ENCODE data around the gene RPL7A.
A peak's percentile ranks its signal among the peaks of the same experiment; 100 is the strongest.
"Not testable (repeated sequence)": the region's sequence is repeated elsewhere in the genome, so short reads cannot be mapped to it uniquely, and the experiment has no call there.

The RPL7A gene

DNA sequence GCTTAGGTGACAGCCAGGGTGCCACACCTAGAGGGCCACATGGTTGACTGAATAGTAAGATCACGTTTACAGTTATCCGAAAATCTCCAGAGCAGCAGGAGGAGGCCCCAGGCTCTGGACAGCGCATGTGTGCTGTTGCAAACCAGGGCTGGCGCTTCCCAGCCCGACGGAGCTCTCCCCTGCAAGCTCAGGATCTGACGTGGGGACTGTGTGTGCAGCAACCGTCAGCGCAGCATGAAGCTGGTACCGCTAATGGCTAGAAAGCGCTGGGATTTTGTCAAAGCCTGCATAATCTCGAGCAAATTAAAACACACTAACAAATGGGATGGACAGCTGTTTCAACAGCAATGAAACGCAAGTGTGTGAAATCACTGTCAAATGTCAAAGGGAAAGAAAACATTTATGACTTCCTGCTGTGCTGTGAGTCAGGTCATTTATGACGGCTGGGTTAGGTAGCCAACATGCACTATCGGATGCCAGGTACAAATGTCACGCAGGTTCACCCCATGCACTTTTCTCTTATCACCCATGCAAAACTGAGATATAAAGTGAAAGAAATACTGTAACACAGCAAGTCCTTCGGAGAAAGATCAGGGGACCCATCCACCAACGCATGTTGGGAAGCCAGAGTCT lies 20.3 kb downstream of the RPL7A start:
- no peak for DNase-seq (ENCODE audit: low read depth in 2 of 2)

DNA sequence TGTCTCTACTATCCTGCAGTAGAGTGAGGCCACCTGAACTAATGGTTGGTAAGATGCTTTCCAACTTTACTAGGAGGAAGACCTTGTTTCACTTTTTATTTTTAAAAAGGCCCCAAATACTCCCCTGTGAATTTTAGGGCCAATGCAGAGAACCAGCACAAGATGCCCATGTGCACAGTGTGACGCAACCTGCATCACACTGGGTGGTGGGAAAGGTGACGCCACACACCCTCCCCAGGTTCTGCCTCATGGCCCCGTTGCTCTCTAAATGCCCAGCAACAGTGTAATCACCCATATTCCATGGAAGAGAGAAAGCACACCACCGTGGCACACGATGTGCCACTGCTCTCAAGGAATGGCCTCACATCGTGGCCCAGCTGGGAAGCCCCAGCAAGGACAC lies 21.4 kb downstream of the RPL7A start:
- DNase-seq (ENCODE audit: low read depth in 2 of 2): no peak

DNA sequence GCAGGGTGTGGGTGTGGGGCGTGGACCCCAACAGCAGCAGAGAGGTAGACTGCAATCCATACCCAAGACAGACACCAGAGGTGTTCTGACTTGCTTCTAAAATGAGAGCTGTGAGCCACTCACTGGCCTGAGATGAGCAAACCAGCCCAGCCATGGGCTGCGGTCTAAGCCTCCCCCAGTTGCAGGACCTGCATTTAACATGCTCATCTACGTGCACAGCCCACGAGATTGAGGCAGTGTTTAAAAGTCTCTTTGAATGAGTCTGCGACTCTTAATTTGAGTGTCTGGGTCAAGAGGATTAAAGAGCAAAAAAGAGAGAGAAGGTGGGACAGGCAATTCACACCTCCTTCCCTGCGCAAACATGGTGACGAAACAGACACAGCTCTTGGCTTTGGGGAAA lies 21.9 kb downstream of the RPL7A start:
- DNase-seq (ENCODE audit: low read depth in 2 of 2): no peak

DNA sequence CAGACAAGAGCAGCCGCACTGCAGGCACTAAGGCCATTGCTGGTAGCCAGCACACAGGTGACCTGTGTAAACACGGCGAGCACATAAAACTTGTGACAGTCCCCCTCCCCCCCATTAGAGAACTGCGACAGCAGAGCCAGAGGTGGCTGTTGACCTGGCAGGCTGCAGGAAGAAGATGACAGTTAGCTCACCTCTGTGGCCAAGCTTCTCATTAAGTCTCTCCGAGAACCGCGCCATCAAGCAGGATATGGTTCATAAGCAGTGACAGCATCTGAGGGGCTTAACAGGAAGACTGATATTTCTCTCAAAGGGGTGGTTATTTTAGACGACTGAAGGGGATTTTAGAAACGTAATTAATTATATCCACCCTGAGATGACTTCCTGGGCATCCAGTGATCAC lies 22.7 kb downstream of the RPL7A start:
- no peak for DNase-seq (ENCODE audit: low read depth in 2 of 2)

DNA sequence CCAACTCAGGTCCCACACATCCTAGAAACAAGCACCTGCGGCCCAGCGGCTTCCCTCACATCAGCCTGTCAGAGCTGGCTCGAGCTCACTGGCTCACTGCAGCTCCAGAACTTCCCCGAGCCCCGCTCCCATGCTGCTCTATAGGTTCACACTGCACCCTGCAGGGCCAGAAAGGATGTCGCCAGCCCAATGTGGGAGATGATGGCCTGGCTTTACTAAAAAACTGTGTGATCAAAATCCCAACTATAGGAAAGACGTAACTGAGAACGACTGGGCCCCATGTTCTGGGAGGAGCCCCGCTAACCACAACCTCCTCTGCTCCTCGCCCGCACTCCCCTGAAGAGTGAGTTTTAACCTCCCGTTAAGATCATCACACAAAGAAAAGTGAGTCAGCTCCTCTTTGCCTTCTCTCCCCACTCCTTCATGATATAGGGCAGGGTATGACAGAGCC lies 23.3 kb downstream of the RPL7A start:
- DNase-seq (ENCODE audit: low read depth in 2 of 2): peak; percentile 56 to 65

DNA sequence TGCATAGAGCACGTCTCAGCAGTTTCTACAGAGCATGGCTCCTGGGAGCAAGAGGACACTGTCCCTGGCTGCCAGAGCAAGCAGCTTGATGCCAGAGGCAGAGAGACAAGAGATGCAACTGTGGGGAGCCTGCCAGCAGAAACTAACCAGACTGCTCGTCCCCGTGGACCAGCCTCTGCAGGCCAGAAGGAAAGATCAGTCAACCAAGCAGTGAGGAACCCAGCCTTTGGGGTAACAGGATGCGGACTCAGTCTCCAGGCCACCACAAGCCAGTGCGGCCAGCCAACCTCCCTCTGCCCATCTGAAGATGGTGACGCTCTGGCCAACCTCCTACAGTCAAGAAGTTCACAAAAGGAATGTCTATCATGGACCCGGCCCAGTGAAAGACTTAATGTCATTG lies 24.1 kb downstream of the RPL7A start:
- DNase-seq (ENCODE audit: low read depth in 2 of 2): no peak

DNA sequence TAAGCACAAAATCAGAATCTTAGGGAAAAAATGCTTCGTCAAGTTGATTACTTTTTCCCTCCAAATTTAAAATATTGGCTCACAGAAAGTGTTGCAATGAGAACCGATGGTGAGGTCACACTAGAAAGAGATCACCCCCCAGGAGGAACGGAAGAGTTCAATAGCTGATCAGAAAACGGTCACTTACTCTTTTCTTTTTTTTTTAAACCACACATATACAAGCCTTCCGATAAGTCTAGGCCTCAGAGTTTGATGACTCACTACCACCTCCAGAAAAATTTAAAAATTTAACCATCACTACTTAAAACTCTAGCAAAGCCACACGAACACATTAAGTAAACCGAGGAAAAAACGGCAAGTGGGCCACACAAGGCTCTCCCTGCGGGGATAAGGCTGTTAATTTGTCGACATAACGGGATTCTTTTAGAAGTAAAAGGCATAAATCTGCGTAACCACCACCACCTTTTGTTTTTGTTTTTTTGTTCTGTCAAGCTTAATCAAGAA lies 26.6 kb downstream of the RPL7A start:
- DNase-seq (ENCODE audit: low read depth in 2 of 2): no peak

DNA sequence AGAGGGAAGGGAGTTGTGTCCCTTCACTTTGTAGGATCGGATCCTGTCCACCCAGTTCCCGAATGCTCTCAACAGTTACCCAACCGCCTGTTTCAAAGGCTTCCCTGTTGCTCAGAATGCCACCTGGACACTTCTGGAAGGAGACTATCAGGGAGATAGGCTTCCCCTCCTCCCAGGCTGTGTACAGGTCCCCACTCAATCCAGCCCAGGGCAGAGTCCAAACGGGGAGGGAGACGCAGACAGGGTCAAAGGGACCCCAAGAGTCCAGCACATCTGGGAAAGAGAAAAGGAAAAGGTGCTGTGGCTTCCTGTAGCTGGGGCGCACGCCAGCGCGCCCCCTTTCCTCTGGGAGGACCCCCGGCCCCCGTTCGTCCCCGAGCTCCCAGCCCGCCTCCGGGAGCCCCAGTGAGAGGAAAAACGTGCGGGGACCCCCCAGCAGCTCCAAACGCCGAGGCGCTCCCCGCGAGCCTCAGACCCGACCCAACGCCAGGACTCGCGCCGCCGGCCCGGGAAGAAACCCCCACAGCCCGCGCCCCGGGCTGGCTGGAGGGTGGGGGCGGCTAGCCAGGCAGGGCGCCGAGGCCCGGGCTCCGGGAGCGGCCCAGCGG lies 27.2 kb downstream of the RPL7A start:
- no peak for DNase-seq (ENCODE audit: low read depth in 2 of 2)

DNA sequence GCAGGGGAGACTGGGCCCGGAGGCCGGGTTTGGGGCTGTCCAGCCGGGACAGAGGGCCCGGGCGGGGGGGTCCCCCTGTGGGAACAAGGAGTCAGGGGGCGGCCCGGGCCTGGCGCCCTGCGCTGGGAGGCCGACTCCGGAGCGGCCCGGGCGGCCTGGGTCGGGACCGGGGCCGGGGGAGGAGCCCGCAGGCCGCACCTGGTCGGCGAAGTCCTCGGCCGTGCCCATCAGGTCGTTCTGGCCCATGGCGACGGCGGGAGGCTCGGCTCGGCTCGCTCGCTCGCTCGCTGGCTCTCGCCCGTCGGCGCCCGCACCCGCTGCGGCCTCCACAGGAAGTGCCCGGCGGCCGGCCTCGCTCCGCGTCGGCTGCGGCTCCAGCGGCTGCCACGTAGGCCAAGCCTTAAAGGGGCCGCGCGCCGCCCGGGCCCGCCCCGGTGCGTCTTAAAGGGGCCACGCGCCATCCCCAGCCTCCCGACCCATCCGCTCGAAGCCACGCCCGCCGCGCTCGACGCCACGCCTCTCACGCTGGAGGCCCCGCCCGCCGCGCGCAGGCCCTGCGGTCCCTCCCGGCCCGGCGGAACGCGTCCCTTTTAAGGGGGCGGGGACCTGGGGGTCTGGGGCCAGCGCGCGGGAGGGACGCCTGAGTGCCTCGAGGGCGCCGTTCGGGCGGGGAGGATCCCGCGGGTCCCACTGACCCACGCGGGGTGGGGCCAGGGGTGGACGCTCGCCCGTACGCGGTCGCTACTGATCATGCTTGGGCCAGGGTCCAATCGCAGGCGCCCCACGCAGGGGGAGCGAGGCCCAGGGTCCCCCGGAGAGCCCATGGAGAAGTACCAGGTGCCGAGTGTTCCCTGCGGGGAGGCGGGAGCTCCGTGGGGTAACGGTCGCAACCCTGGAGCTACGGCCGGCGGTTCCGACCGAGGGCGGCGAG lies 28.0 kb downstream of the RPL7A start, which contains the start of the genes STKLD1 and SURF4:
TSS of gene STKLD1 (plus strand) at position 643 of the 931 bp plus-strand sequence. CDS start at position 751, 108 bp downstream.
TSS of gene SURF4 (minus strand) at position 337 of the 931 bp plus-strand sequence. CDS start at position 246, 91 bp downstream.
- peak; percentile 83 to 92 for DNase-seq (ENCODE audit: low read depth in 2 of 2)

DNA sequence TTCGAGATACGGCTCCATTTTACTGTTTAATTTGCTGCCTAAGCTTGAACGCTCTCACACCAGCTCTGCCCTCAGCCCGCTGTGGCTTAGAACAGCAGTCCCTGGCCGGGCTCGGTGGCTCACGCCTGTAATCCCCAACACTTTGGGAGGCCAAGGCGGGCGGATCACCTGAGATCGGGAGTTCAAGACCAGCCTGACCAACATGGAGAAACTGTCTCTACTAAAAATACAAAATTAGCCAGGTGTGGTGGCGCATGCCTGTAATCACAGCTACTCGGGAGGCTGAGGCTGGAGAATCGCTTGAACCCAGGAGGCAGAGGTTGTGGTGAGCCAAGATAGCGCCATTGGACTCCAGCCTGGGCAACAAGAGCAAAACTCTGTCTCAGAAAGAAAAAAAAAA lies 29.3 kb downstream of the RPL7A start:
- DNase-seq (ENCODE audit: low read depth in 2 of 2): not testable (repeated sequence)

DNA sequence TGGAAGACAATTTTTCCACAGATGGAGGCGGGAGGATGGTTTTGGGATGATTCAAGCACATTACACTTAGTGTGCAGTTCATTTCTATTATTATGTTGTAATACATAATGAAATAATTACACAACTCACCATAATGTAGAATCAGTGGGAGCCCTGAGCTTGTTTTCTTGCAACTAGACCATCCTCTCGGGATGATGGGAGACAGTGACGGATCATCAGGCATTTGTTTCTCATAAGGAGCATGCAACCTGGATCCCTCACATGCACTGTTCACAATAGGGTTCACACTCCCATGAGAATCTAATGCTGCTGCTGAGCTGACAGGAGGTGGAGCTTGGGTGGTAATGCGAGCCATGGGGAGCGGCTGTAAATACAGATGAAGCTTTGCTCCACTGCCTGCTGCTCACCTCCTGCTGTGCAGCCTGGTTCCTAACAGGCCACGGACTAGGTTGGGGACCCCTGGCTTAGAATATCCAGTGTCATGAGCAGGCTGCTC lies 29.8 kb downstream of the RPL7A start:
- DNase-seq (ENCODE audit: low read depth in 2 of 2): no peak

DNA sequence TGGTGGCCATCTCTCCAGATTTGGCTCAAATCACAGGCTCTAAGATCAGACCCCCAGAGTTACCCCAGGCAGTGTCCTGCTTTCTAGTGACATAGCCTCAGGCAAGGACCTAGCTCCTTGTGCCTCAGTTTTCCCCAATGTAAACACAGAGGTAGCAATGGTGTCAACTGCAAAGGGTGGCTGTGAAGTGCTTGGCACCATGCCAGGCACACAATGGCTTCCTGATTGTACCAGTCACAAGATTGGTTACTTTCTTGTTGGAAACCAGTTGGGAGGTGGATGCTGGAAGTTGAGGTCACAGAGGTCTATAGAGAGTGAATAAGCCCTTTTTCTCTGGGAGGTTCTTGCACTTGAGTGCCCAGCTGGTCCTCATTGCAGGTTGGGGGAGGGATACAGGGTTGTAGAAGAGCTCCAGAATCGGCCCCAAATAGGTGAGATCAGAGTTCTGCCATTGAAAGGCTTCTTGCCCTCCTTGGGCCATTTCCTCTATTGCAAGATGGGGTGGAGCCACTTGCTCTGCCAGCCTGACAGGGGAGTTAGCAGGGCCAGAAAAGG lies 30.5 kb downstream of the RPL7A start:
- DNase-seq (ENCODE audit: low read depth in 2 of 2): no peak

DNA sequence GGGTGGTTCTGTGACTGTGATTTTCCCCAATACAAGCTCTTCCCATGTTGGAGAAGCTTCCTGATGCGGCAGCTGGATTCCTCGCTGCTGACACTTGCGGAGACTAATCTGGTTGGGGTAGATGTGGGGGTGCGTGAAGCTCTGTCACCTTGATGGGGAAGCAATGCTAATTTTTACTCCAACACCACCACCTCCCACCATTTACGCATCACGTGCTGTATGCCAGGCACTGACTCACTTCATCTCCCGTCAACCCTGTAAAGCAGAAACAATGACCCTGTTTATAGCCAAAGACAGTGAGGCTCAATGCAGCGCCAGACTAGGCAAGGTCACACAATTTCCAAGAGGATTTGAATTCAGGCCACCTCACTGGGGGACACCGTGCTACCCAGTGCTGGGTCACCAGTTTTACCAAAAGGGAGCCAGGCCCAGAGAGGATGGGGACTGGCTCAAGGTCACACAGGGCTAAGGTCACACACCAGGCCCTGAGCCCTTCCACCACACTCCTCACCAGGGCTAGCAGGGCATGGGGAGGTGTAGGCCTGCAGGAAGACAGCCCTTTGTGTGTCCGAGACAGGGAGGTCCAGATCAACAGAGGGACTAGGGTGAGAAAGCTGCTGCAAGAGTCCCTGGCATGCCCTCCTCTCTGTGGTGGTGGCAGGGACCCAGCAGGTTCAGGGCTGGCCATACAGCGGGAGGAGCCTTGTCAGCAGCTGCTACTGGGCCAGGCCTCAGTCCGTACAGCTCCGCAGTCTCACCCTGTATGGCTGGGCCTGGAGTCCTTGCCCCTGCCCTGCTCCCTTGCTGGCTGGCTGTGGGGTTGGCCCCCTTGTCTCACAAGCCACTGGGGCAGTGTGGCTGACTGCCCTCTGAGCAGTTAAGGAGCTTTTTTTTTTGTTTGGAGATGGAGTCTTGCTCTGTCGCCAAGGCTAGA lies 31.4 kb downstream of the RPL7A start:
- no peak for DNase-seq (ENCODE audit: low read depth in 2 of 2)

DNA sequence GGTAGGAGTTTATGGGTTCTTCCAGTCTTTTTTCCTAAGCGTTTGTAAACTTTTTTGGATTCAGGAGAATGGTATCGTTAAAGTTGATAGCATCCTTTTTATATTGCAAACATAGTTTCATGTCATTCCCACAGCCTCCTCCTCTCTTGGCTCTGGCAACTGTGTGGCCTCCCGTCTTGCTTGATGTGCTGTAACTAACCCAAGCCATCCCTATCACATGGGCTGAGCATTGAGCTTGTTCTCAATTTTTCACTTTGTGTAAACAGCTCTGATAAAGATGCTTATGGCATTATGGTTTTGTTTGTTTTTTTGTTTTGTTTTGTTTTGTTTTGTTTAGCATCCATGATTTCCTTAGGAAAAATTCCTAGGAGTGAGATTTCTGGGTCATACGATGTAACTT lies 32.7 kb downstream of the RPL7A start:
- DNase-seq (ENCODE audit: low read depth in 2 of 2): no peak

DNA sequence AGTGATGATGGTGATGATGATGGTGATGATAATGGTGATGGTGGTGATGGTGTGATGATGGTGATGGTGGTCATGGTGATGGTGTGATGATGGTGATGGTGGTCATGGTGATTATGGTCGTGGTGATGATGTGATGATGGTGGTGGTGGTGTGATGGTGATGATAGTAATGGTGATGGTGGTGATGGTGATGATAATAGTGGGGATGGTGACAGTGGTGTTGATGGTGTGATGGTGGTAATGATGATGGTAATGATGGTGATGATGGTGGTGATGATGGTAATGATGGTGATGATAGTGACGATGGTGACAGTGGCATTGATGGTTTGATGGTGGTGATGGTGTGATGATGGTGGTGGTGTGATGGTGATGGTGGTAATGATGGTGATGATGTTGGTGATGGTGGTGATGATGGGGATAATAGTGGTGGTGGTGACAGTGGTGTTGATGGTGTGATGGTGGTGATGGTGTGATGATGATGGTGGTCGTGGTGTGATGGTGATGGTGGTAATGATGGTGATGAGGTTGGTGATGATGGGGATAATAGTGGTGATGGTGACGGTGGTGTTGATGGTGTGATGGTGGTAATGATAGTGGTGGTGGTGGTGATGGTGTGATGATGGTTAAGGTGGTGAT lies 34.6 kb downstream of the RPL7A start:
- no peak for DNase-seq (ENCODE audit: low read depth in 2 of 2)

DNA sequence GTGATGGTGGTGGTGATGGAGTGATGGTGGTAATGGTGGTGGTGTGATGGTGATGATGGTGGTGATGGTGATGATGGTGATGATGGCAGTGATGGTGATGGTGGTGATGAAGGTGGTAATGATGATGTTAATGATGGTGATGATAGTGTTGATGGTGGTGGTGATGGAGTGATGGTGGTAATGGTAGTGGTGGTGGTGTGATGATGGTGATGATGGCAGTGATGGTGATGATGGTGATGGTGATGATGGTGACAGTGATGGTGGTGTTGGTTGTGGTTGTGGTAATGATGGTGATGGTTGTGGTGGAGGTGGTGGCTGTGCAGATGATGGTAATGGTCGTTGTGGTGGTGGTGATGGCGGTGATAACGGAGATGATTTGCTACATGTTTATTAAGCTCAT lies 35.4 kb downstream of the RPL7A start:
- no peak for DNase-seq (ENCODE audit: low read depth in 2 of 2)

DNA sequence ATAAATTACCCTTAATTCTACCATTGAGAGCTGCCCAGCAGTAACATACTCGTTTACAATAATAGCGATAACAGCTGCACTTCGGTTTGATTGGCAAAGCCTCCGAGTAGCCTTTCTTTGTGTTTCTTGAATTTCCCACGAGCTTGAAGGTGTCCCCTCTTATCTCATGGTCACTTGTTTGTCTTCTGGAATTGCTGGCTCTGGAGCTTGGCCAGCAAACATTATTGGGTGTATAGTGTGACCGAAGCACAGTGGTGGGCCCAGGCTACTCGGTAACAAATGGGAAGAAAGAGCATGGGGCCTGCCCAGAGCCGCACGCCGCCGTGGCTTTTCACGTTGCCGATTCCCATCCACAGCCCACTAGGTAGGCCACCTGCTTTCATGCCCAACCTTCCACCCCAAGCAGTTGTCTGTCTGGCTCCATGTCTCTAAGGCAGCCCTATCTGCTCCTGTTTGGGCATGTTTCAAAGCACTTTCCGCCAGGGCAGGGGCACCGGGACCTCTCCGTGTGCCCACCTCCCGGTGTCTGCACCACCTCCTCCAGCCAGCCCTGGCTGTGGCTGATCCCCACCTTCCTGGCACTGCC lies 36.8 kb downstream of the RPL7A start:
- no peak for DNase-seq (ENCODE audit: low read depth in 2 of 2)

DNA sequence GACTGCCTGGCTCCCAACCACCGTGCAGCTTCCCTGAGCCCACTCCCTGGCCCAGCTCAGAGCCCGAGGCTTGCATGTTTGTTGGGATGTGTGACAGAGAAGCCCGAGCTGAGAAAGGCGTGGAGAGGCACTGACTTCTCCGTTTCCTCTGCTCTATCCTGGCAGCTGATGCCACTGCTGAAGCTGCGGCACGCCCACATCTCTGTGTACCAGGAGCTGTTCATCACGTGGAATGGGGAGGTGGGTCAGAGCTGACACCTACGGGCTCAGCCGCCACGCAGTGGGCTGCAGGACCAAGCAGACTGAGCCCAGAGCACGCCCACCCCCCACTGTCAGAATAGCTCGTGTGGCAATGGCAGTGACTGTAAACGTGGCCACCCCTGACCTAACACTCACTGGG lies 37.4 kb downstream of the RPL7A start:
- DNase-seq (ENCODE audit: low read depth in 2 of 2): no peak

DNA sequence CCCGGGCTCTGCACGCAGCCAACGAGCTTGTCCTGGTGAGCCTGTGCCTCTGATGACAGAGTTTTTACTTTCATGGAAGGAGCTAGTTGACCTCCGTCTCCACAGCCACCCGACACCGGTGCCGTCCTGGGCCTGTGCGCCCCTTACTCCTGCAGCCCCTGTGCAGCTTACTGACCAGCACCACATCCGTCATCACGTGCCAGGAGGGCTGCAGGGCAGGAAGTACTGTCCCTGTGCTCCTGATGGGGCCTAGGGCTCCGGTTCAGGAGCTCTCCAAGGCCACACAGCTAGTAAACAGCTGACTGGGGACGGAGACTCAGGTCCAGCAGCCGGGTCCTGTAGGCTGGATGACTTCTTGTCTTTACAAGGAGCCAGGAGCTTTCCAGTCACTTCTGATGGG lies 38.3 kb downstream of the RPL7A start:
- DNase-seq (ENCODE audit: low read depth in 2 of 2): no peak

DNA sequence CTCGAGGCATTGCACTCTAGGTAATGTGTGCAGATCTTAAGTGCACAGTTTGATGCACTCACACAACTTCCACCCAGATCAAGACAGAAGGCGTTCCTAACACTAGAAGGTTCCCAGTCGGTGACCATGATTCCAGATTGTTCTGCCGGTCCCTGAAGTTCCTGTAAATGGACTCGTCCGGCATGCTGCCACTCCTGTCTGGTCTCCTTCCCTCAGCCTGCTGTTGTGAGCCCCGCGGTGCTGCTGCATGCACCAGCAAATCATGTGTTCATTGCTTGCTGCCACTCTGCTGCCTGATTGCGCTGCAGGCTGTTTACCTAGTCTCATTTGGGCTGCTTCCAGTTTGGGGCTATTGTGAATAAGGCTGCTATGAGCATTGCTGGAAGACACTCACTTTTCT lies 39.7 kb downstream of the RPL7A start:
- DNase-seq (ENCODE audit: low read depth in 2 of 2): no peak

All from stimulated activated CD8-positive, alpha-beta memory T cell treated with anti-CD3 and anti-CD28 coated beads, Interleukin-7, amount 100 ng/mL, for 4 hours (primary cell).